Measurements from ENCODE around the gene LBH.

The LBH gene

GRCh38 chr2:30235008-30235655 lies 3.8 kb downstream of the LBH start:
- peaks cover 46% of the 10 kb centered on the region for H3K36me3 Mint-ChIP-seq (ENCODE audit: low read depth)
- no peaks in the 10 kb centered on the region for H3K9me3 Mint-ChIP-seq
- peaks cover 70% of the 10 kb centered on the region for H3K4me1 Mint-ChIP-seq
- TF ChIP-seq, protein P1, sequence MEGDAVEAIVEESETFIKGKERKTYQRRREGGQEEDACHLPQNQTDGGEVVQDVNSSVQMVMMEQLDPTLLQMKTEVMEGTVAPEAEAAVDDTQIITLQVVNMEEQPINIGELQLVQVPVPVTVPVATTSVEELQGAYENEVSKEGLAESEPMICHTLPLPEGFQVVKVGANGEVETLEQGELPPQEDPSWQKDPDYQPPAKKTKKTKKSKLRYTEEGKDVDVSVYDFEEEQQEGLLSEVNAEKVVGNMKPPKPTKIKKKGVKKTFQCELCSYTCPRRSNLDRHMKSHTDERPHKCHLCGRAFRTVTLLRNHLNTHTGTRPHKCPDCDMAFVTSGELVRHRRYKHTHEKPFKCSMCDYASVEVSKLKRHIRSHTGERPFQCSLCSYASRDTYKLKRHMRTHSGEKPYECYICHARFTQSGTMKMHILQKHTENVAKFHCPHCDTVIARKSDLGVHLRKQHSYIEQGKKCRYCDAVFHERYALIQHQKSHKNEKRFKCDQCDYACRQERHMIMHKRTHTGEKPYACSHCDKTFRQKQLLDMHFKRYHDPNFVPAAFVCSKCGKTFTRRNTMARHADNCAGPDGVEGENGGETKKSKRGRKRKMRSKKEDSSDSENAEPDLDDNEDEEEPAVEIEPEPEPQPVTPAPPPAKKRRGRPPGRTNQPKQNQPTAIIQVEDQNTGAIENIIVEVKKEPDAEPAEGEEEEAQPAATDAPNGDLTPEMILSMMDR (IDR thresholded peaks at IDR 0.05): no peak
- no peak for DNase-seq
- peaks cover 26% of the 10 kb centered on the region for H3K27me3 Mint-ChIP-seq (ENCODE audit: low read depth, poor library complexity)
- H3K4me3 Mint-ChIP-seq: no peak overlapping the region
- no peak overlapping the region for H3K27ac Mint-ChIP-seq

GRCh38 chr2:30235859-30236535 lies 4.7 kb downstream of the LBH start:
- DNase-seq: no peak
- H3K36me3 Mint-ChIP-seq (ENCODE audit: low read depth): peaks cover 51% of the 10 kb centered on the region
- TF ChIP-seq, protein P1 (IDR thresholded peaks at IDR 0.05): no peak
- H3K4me3 Mint-ChIP-seq: no peak overlapping the region
- peaks cover 18% of the 10 kb centered on the region for H3K27me3 Mint-ChIP-seq (ENCODE audit: low read depth, poor library complexity)
- peaks cover 68% of the 10 kb centered on the region for H3K4me1 Mint-ChIP-seq
- no peaks in the 10 kb centered on the region for H3K9me3 Mint-ChIP-seq
- H3K27ac Mint-ChIP-seq: no peak overlapping the region

- Mint-ChIP-seq H3K27ac (no peak overlapping the region), H3K27me3 (ENCODE audit: low read depth, poor library complexity) (peaks cover 18% of the 10 kb centered on the region), H3K36me3 (ENCODE audit: low read depth) (peaks cover 54% of the 10 kb centered on the region), H3K4me3 (no peak overlapping the region), H3K4me1 (peaks cover 68% of the 10 kb centered on the region), H3K9me3 (no peaks in the 10 kb centered on the region)
- DNase-seq: no peak
- TF ChIP-seq, protein P1 (IDR thresholded peaks at IDR 0.05): no peak
Observed at GRCh38 chr2:30236591-30237238, 5.4 kb downstream of the LBH start.

DNA sequence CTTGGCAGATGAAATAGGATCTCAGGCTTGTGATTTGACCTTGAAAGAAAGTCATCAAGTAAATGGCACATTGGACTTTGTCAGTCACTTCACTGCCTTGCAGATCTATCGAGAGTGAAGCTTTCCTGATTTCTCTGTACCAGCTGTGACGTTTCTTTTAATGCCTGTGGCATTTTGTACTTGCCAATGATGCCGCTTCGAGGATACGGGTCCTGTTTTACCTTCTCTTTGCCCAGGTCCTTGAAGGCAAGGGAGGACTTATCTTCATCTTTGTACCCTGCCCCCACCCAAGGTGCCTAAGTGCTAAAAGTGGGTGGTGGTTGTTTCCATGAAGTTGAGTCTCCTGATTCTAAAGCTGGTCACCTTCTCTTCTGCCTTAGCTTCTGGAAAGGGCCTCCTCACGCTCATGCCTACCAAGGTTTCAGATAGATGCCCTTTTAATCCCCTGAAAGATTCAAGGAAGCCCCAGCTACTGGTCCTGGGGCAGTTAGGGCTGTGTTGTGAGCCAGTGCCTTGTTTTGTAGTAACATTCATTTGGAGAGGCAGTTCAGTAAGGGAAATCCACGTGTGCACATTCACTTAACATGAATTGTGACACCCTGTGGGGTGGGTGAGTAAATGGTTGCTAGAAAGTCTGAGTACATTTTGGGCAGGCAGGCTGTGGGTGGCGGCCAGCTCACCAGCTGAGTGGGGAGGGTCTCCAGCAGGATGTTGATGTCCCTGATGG lies 6.1 kb downstream of the LBH start:
- Mint-ChIP-seq H3K9me3 (no peaks in the 10 kb centered on the region), H3K36me3 (ENCODE audit: low read depth) (peaks cover 56% of the 10 kb centered on the region), H3K4me1 (peaks cover 68% of the 10 kb centered on the region), H3K27ac (no peak overlapping the region), H3K4me3 (no peak overlapping the region), H3K27me3 (ENCODE audit: low read depth, poor library complexity) (peaks cover 18% of the 10 kb centered on the region)
- no peak for DNase-seq
- TF ChIP-seq, protein P1 (IDR thresholded peaks at IDR 0.05): no peak

- H3K27ac Mint-ChIP-seq: peak overlapping the region; percentile 7
- peaks cover 12% of the 10 kb centered on the region for H3K27me3 Mint-ChIP-seq (ENCODE audit: low read depth, poor library complexity)
- no peak overlapping the region for H3K4me3 Mint-ChIP-seq
- H3K4me1 Mint-ChIP-seq: peaks cover 62% of the 10 kb centered on the region
- H3K9me3 Mint-ChIP-seq: no peaks in the 10 kb centered on the region
- no peak for DNase-seq
- peaks cover 62% of the 10 kb centered on the region for H3K36me3 Mint-ChIP-seq (ENCODE audit: low read depth)
- TF ChIP-seq, protein P1 (IDR thresholded peaks at IDR 0.05): no peak
Observed at GRCh38 chr2:30237966-30238800, 6.8 kb downstream of the LBH start.

Data from nephron progenitor cell (in vitro differentiated cells).